GM18868 (cell line): ENCODE results near the gene S100A9.

ENCODE experiments used
- ATAC-seq: cut with Tn5 transposase; IDR thresholded peaks from one replicate; pipeline ENCODE4 v1.9.1; 2021; ENCODE audit warnings: mild to moderate bottlenecking, moderate library complexity; ENCODE audit not compliant: unreplicated experiment

S100A9 gene

GRCh38 chr1:153387785-153388184 lies 30.1 kb downstream of the S100A9 start:
- ATAC-seq = no peak

- no peak for ATAC-seq
Observed at GRCh38 chr1:153389401-153389800, 31.7 kb downstream of the S100A9 start.

DNA sequence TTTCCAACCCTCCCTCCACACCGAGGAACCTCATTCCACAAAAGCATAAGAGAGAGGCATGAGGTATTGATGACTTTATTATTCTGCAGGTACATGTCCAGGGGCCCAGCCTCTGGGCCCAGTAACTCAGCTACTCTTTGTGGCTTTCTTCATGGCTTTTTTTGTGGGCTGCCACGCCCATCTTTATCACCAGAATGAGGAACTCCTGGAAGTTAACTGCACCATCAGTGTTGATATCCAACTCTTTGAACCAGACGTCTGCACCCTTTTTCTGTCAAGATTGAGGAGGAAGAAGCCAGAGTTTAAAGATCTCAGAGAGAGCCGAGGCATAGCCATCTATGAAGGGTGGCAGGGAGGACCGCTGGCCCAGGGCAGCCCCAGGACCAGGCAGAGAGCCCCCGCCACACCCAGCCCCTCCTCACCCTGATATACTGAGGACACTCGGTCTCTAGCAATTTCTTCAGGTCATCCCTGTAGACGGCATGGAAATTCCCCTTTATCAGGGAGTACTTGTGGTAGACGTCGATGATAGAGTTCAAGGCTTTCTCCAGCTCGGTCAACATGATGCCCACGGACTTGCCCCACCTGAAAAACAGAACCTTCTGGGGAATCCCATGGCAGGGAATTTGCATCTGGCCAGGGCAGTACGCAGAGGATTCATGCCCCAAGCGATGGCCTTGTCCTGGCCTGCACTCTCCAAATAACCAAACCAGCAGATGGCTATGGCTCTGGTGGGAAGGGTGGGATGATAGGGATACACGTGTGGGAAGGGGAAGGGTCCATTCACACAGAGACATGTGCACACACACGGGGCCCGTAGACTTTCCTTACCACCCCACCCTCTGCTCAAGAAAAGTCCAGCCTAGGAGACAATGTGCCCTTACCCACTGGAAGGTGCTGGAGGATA lies 32.6 kb downstream of the S100A9 start:
- ATAC-seq = no peak

GRCh38 chr1:153390938-153391710 lies 33.5 kb downstream of the S100A9 start, which contains the start of gene S100A8:
Gene S100A8, minus strand, starts transcription at chr1:153391073. Its CDS starts 538 bp downstream, at chr1:153390535.
- ATAC-seq = no peak

- ATAC-seq = no peak
Observed at GRCh38 chr1:153392258-153392657, 34.6 kb downstream of the S100A9 start.

DNA sequence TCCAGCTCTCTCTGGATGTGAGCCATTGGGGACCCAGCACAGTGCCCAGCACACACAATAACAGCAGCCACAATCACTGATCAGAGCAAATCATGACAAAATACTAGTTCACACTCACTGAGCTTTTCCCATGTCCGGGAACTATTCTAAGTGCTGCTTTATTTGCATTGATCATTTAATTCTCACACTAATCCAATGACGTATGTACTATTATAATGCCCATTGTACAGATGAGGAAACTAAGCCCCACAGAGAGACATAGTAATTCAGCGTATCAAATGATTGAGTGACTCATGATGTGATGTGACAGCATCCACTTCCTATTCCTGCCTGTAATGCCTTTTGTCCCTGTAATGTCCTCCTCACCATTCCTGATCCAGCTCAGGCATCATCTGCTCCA lies 35.2 kb downstream of the S100A9 start:
- no peak for ATAC-seq

DNA sequence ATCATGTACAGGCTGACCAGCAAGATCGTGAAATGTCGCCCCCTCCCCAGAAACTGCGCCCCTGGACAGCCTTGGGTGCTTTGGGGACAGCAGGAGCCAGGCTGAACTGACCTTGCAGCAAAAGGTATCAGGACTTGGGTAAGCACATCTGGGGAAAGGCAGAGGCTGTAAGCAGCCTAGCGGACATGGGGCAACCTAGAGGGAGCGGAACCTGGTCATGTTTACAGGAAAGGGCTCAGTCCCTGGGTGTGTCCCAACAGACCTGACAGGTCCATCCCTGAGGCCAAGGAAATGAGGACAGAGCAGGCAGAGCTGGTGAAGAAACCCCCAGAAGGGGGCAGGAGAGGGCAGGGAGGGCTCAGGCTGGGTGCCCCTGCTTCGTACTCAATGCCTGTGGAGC lies 36.3 kb downstream of the S100A9 start:
- ATAC-seq = no peak

DNA sequence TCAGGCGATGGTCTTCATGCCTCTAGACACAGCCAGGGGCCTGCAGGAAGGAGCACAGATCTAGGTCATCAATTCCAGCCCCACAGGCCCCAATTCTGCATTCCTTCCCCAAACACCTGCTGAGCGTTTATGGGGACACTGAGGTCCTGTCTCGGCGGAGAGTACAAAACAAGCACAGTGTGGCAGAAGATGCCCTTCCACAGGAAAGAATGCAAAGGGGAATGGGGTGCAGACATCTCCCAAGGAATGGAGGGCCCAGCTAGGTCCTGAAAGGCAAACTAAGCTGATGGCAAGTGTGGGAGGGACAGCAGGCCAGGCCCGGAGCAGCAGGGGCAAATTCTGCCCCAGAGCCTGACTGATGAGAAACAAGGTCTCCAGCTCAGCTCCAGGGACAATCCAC lies 36.7 kb downstream of the S100A9 start:
- no peak for ATAC-seq

- no peak for ATAC-seq
Observed at GRCh38 chr1:153395136-153395685, 37.6 kb downstream of the S100A9 start.

DNA sequence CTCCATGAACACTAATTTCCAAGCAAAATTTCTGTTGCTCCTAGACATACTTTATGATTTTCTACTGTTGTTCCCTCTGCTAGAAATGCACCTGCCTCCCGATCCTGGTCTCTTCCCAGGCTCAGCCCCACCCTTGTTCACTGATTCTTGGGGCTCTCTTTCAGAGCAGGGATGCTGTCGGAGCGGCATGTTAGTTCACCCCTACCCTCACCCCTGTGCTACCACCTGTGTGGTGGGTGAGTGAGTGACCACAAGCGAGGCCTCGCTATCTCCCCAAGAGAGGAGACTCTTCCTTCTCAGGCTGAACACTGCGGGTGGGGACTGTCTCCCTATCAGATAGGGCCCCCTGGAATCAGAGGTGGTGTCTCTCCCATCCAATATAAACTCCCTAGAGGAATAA lies 38.1 kb downstream of the S100A9 start:
- no peak for ATAC-seq

GRCh38 chr1:153396461-153396860 lies 38.8 kb downstream of the S100A9 start:
- ATAC-seq = no peak

- ATAC-seq = no peak
Observed at GRCh38 chr1:153397051-153397923, 39.6 kb downstream of the S100A9 start.

GRCh38 chr1:153397924-153398651 lies 40.4 kb downstream of the S100A9 start:
- no peak for ATAC-seq

- ATAC-seq = no peak
Observed at GRCh38 chr1:153399401-153400055, 41.9 kb downstream of the S100A9 start.

DNA sequence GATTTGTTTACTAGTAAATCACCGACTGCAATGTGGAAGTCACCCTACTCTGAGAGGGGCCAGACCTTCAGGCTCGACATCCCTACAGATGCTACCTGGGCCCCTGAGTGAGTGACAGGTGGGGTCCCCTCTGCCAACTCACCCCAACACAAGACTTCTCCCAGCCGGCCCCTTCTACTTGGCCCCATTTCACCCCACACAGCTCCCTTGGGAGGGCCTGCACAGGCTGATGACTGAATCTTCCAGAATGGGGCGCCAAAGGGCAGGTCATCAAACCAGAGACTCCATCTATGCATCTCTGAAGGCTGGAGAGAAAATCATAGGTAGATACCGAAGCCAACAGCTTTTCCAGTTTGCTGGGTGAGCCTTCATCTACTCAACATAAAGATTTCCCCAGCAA lies 42.6 kb downstream of the S100A9 start:
- no peak for ATAC-seq

DNA sequence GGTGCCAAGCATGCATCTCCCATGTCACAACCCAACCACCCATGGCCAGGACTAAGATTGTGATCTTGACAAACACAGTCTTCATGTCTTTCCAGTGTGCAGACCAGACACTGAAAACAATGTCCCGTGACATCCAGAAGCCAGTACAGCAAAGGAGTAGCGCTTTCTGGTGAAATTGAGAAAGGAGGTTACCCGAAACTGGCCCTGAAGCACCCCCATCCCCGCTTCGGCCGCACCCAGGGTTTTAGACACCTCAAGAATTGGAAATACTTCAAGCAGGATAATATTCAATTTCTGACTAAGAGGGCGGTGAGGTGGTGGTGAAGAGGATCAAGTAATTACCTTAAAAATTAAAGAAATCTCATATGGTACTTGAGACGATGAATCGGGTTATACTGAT lies 43.8 kb downstream of the S100A9 start:
- ATAC-seq = no peak

GRCh38 chr1:153402226-153402625 lies 44.6 kb downstream of the S100A9 start:
- ATAC-seq = no peak

- ATAC-seq = no peak
Observed at GRCh38 chr1:153403421-153404085, 45.9 kb downstream of the S100A9 start.

DNA sequence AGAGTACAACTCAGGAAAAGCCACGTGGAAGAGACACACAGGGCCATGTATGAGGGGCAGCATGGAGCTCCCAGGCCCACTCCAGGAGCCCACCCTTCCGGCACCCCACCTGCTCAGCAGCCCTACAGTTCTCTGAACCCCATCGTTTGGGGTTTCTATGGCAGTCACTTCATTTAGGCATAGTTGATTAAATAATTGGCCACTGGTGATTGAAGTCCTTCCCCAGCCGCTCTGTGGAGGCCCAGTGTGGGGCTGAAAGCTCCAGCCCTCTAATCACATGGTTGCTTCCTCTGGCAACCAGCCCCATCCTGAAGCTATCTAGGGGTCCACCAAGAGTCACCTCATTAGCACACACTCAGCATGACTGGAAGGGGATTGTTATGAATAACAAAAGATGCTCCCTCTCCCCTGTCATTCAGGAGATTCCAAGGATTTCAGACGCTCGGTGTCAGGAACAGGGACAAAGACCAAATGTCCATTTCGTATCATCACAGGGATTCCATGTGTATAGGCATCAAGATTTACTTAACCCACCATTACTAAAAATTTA lies 46.5 kb downstream of the S100A9 start:
- ATAC-seq = no peak
